ENCODE measurements around the gene MAN1C1. TPM values are rescaled to one million over a fixed set of nuclear protein-coding genes. Genes with fewer than 3 reads are reported as not detected.
"Not testable (repeated sequence)": the region's sequence is repeated elsewhere in the genome, so short reads cannot be mapped to it uniquely, and the experiment has no call there.

Gene MAN1C1
- total RNA-seq, 4 donors from 2014 or later = 14.6 to 25.1 (median 17.5) TPM

DNA sequence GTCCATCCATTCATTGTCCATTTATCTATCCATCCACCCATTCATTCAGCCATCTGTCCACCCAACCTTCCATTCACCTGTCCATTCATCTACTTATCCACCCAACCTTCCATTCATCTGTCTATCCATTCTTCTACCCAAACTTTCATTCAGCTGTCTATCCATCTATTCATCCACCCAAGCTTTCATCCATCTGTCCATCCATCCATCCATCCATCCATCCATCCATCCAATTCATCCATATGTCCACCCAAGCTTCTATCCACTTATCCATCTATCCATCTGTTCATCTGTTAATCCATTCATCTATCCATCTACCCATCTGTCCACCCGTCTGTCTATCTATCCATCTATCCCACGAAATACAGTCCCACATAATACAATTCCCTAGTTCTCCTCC, 21.6 kb upstream of the MAN1C1 start:
- H3K36me3 ChIP-seq = no peaks in the 10 kb centered on the region
- peaks cover 0 to 6% (median 0%) of the 10 kb centered on the region in 4 donors for H3K9me3 ChIP-seq
- H3K4me1 ChIP-seq = peaks cover 0 to 6% (median 0%) of the 10 kb centered on the region in 4 donors
- TF ChIP-seq POLR2A (IDR thresholded peaks at IDR 0.05) = no peak
- TF ChIP-seq, protein P1, sequence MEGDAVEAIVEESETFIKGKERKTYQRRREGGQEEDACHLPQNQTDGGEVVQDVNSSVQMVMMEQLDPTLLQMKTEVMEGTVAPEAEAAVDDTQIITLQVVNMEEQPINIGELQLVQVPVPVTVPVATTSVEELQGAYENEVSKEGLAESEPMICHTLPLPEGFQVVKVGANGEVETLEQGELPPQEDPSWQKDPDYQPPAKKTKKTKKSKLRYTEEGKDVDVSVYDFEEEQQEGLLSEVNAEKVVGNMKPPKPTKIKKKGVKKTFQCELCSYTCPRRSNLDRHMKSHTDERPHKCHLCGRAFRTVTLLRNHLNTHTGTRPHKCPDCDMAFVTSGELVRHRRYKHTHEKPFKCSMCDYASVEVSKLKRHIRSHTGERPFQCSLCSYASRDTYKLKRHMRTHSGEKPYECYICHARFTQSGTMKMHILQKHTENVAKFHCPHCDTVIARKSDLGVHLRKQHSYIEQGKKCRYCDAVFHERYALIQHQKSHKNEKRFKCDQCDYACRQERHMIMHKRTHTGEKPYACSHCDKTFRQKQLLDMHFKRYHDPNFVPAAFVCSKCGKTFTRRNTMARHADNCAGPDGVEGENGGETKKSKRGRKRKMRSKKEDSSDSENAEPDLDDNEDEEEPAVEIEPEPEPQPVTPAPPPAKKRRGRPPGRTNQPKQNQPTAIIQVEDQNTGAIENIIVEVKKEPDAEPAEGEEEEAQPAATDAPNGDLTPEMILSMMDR (IDR thresholded peaks at IDR 0.05) = no peak
- no peak for TF ChIP-seq EP300 (IDR thresholded peaks at IDR 0.05)
- H3K27me3 ChIP-seq = no peaks in the 10 kb centered on the region
- no peak overlapping the region for H3K27ac ChIP-seq
- no peak for DNase-seq (ENCODE audit: low spot score in 2 of 2)
- no peak overlapping the region for H3K4me3 ChIP-seq
- WGBS, 2 donors = 70% methylated on average over 2 of the region's 2 CpGs

DNA sequence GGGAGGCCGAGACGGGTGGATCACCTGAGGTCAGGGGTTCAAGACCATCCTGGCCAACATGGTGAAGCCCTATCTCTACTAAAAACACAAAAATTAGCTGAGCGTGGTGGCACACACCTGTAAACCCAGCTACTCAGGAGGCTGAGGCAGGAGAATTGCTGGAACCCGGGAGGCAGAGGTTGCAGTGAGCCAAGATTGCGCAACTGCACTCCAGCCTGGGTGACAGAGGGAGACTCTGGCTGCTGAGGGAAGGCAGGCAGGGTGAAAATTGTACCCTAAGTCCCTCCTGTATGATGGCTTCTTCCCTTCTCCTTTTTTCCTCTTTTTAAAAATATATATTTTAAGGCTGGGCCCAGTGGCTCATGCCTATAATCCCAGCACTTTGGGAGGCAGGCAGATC, 19.9 kb upstream of the MAN1C1 start:
- H3K36me3 ChIP-seq; H3K27me3 ChIP-seq; H3K27ac ChIP-seq; H3K4me3 ChIP-seq; H3K9me3 ChIP-seq; DNase-seq (ENCODE audit: low spot score in 2 of 2); H3K4me1 ChIP-seq: not testable (repeated sequence)
- 92 to 94% methylated on average over 5 of the region's 5 CpGs for WGBS, 2 donors

DNA sequence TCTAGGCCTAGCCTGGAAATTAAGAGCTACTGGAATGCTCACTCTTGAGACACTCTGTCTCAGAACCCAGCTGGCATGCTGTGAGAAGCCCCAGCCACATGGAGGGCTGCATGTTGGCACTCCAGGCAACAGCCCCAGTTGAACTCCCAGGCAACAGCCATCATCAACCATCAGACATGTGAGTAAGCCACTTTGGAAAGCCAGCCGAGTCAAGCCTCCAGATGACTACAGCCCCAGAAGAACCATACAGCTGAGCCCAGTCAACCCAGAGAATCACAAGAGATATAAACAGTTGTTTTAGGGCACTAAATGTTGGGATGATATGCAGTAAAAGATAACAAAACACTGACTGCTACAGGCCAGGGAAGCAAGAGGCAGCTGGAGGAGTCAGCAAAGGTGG, 17.7 kb upstream of the MAN1C1 start:
- Histone ChIP-seq H3K36me3 (no peaks in the 10 kb centered on the region), H3K27ac (no peak overlapping the region), H3K27me3 (no peaks in the 10 kb centered on the region), H3K4me3 (no peak overlapping the region), H3K4me1 (no peaks in the 10 kb centered on the region), H3K9me3 (peaks cover 0 to 6% (median 0%) of the 10 kb centered on the region in 4 donors)
- DNase-seq (ENCODE audit: low spot score in 2 of 2) = no peak
- WGBS, 2 donors = 83 to 100% methylated on average over 1 of the region's 1 CpG
- TF ChIP-seq, protein P1 (IDR thresholded peaks at IDR 0.05) = no peak
- TF ChIP-seq POLR2A (IDR thresholded peaks at IDR 0.05) (no peak), EP300 (IDR thresholded peaks at IDR 0.05) (no peak)

DNA sequence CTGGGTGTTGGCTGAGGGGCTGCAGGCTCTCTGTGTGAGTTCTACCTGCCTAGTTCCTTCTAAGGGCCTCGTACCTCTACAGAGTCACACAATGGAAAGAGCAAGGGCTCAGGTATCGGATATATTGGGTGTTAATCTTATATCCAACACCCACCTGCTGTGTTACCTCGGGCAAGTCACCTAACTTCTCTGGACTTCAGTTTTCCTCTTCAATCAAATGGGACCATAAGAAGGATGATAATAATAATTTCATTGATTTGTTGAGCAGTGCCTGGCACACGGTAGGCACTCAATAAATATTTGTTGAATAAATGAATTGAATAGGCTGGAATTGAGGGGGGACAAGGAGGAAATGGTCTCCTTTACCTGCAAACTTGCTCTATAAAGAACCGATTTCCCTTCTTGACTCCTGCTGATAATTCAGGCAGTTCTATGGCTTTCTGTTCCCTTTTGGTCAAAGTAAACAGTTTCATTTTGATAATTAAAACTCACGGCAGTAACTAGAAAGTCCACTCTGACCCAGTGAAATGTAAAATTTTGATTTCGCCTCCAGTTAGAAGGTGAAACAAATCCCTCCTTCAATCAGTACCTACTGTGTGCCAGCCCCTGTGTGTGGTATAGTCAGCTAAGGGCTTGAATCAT, 16.5 kb upstream of the MAN1C1 start:
- H3K36me3 ChIP-seq = no peaks in the 10 kb centered on the region
- 85 to 86% methylated on average over 7 of the region's 7 CpGs for WGBS, 2 donors
- no peak overlapping the region for H3K4me3 ChIP-seq
- H3K9me3 ChIP-seq = peaks cover 0 to 6% (median 0%) of the 10 kb centered on the region in 4 donors
- TF ChIP-seq POLR2A (IDR thresholded peaks at IDR 0.05) (no peak), EP300 (IDR thresholded peaks at IDR 0.05) (no peak)
- TF ChIP-seq, protein P1 (IDR thresholded peaks at IDR 0.05) = no peak
- H3K4me1 ChIP-seq = no peaks in the 10 kb centered on the region
- H3K27ac ChIP-seq = no peak overlapping the region
- DNase-seq (ENCODE audit: low spot score in 2 of 2) = no peak
- H3K27me3 ChIP-seq = no peaks in the 10 kb centered on the region

DNA sequence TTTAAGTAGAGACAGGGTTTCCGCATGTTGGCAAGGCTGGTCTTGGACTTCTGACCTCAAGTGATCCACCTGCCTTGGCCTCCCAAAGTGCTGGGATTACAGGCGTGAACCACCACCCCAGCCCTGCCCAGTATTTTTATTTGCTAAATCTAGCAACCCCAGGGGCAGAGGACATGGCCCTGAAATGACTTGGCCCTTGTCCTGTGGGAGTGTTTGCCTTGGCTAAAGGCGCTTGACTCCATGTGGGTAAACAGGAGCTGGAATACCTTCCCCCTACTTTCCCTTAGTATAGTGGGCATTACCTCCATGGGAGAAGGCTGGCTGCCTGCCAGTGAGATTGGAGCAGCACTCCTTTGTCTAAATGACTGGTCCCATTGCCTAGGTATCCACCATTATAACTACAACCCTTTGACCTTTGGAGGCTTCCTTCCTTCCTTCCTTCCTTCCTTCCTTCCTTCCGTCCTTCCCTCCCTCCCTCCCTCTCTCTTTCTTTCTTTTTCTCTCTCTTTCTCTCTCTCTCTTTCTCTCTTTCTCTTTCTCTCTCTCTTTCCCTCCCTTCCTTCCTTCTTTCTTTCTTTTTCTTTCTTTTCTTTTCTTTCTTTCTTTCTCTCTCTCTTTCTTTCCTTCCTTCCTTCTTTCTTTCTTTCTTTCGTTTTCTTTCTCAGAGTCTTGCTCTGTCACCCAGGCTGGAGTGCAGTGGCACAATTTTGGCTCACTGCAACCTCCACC, 15.5 kb upstream of the MAN1C1 start:
- not testable (repeated sequence) for DNase-seq (ENCODE audit: low spot score in 2 of 2)
- 79 to 89% methylated on average over 5 of the region's 5 CpGs for WGBS, 2 donors

DNA sequence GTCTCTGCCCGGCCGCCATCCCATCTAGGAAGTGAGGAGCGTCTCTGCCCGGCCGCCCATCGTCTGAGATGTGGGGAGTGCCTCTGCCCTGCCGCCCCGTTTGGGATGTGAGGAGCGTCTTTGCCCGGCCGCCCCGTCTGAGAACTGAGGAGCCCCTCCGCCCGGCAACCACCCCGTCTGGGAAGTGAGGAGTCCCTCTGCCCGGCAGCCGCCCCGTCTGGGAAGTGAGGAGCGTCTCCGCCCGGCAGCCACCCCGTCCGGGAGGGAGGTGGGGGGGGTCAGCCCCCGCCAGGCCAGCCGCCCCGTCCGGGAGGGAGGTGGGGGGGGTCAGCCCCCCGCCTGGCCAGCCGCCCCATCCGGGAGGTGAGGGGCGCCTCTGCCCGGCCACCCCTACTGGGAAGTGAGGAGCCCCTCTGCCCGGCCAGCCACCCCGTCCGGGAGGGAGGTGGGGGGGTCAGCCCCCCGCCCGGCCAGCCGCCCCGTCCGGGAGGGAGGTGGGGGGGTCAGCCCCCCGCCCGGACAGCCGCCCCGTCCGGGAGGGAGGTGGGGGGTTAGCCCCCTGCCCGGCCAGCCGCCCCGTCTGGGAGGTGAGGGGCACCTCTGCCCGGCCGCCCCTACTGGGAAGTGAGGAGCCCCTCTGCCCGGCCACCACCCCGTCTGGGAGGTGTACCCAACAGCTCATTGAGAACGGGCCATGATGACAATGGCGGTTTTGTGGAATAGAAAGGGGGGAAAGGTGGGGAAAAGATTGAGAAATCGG, 12.6 kb upstream of the MAN1C1 start:
- 90 to 100% methylated on average over 13 to 24 of the region's 55 CpGs for WGBS, 2 donors
- H3K4me3 ChIP-seq, H3K36me3 ChIP-seq: not testable (repeated sequence)

More for the DNA sequence above, 15.5 kb upstream of the MAN1C1 start:
- not testable (repeated sequence) for H3K9me3 ChIP-seq, H3K4me3 ChIP-seq, H3K36me3 ChIP-seq, H3K4me1 ChIP-seq, H3K27me3 ChIP-seq, H3K27ac ChIP-seq

More for the DNA sequence above, 12.6 kb upstream of the MAN1C1 start:
- H3K27ac ChIP-seq; H3K27me3 ChIP-seq; DNase-seq (ENCODE audit: low spot score in 2 of 2); H3K4me1 ChIP-seq; H3K9me3 ChIP-seq: not testable (repeated sequence)
